Astrocyte (in vitro differentiated cells and primary cell): ENCODE data around the gene FSTL4.

Source experiments
- EZH2 ChIP-seq: IDR thresholded peaks from 2 replicates; pipeline ENCODE4 v1.6.1; 2012; ENCODE audit warnings: mild to moderate bottlenecking, low read length, inconsistent platforms; ENCODE audit not compliant: insufficient read depth
- TF ChIP-seq, protein P1 (sequence below): IDR thresholded peaks from 2 replicates; pipeline ENCODE4 v1.5.1; 2011; ENCODE audit warnings: low read depth, mild to moderate bottlenecking, inconsistent platforms, low read length, moderate library complexity; ENCODE audit not compliant: insufficient read depth

DNA sequence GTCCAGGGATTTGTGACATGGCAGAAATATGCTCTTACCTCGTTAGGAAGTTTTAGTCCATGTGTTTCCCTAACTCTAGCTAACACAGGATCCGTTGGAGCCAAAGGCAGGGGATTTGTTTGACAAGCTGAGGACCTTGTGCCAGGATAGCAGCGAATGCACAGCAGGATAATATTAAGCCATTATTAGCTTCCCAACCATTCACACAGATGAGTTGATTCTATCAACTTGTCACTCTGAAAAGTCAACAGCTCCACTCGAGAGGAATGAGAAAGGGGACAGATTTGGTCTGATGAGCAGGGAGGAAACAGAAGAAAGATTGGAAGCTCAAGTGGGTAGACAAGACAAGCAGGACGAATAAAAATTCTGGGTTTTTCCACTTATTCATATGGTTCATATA lies 106.2 kb downstream of the FSTL4 start:
- TF ChIP-seq, protein P1, sequence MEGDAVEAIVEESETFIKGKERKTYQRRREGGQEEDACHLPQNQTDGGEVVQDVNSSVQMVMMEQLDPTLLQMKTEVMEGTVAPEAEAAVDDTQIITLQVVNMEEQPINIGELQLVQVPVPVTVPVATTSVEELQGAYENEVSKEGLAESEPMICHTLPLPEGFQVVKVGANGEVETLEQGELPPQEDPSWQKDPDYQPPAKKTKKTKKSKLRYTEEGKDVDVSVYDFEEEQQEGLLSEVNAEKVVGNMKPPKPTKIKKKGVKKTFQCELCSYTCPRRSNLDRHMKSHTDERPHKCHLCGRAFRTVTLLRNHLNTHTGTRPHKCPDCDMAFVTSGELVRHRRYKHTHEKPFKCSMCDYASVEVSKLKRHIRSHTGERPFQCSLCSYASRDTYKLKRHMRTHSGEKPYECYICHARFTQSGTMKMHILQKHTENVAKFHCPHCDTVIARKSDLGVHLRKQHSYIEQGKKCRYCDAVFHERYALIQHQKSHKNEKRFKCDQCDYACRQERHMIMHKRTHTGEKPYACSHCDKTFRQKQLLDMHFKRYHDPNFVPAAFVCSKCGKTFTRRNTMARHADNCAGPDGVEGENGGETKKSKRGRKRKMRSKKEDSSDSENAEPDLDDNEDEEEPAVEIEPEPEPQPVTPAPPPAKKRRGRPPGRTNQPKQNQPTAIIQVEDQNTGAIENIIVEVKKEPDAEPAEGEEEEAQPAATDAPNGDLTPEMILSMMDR: no peak
- TF ChIP-seq EZH2: no peak
